HepG2 (cell line): ENCODE data around the gene EP300. TPM values are rescaled to one million over a fixed set of nuclear protein-coding genes. Genes with fewer than 3 reads are reported as not detected.

Experiments used
- FOXP1 ChIP-seq, 2 experiments: fragments of 450-650 bp in 1 of 2; IDR thresholded peaks; 2 replicates each; pipeline ENCODE4 v1.6.1; 2017 to 2018; ENCODE audit warnings: antibody characterized with exemption in 1 of 2
- HNF4A ChIP-seq: sonication (generic); formaldehyde crosslinking; IDR thresholded peaks from 2 replicates; pipeline ENCODE4 v1.4.0; 2020; ENCODE audit warnings: missing genetic modification reagents
- MAFF ChIP-seq: IDR thresholded peaks from 2 replicates; pipeline ENCODE4 v1.6.1; 2011; ENCODE audit warnings: low read depth, low read length, improper control_type of control experiment
- MTA3 ChIP-seq: sonication (generic); formaldehyde crosslinking; IDR thresholded peaks from 2 replicates; pipeline ENCODE4 v1.4.0; 2020; ENCODE audit warnings: missing genetic modification reagents
- NFE2L1 ChIP-seq: sonication (generic); formaldehyde crosslinking; IDR thresholded peaks from 2 replicates; pipeline ENCODE4 v1.4.0; 2020; ENCODE audit warnings: missing genetic modification reagents, mild to moderate bottlenecking, borderline replicate concordance
- NR2F6 ChIP-seq, 2 experiments: IDR thresholded peaks; 2 replicates each; pipeline ENCODE4 v1.6.1; 2016; ENCODE audit warnings: antibody characterized with exemption in 1 of 2, mild to moderate bottlenecking in 1 of 2
- POLR2AphosphoS5 ChIP-seq: IDR thresholded peaks from 2 replicates; pipeline ENCODE4 v1.6.1; 2012; ENCODE audit warnings: low read depth, low read length
- ZNF670 ChIP-seq: sonication (generic); formaldehyde crosslinking; IDR thresholded peaks from 2 replicates; pipeline ENCODE4 v1.8.0; 2022; ENCODE audit warnings: mild to moderate bottlenecking, missing genetic modification reagents, borderline replicate concordance
- ZNF768 ChIP-seq: sonication (generic); formaldehyde crosslinking; IDR thresholded peaks from 2 replicates; pipeline ENCODE4 v1.4.0; 2020; ENCODE audit warnings: missing genetic modification reagents
- ZSCAN25 ChIP-seq: sonication (generic); formaldehyde crosslinking; IDR thresholded peaks from 2 replicates; pipeline ENCODE4 v1.8.0; 2022; ENCODE audit warnings: mild to moderate bottlenecking, missing genetic modification reagents
- polyA plus RNA-seq, 8 experiments: library from polyadenylated mRNA; depleted of rRNA in 3 of 8; stranded (reverse) in 7 of 8; unstranded in 1 of 8; fragments of >200 nt; fragmentation: Illumina TruSeq in 4 of 8; extraction: Trizol in 4 of 8; gene quantifications; 2 replicates each; pipeline versions ENCODE4 v1.2.1 to v1.2.3, GENCODE V29; 2011 to 2016; ENCODE audit warnings: low read depth in 4 of 8, missing spikeins in 1 of 8, mixed read lengths in 1 of 8; ENCODE audit not compliant: insufficient read depth in 1 of 8
- total RNA-seq, 5 experiments: library from RNA; depleted of rRNA; stranded (reverse); fragments of >200 nt; fragmentation: Illumina TruSeq; extraction: Trizol; gene quantifications; 2 replicates each; pipeline ENCODE4 v1.2.3, GENCODE V29; 2016; ENCODE audit warnings: low read depth in 1 of 5
- TF ChIP-seq, protein P1 (sequence below): sonication (generic); formaldehyde crosslinking; IDR thresholded peaks from 2 replicates; pipeline ENCODE4 v1.4.0; 2020; ENCODE audit warnings: low read depth, missing genetic modification reagents
- TF ChIP-seq, protein P2 (sequence below): sonication (generic); formaldehyde crosslinking; IDR thresholded peaks from 2 replicates; pipeline ENCODE4 v1.8.0; 2022; ENCODE audit warnings: mild to moderate bottlenecking, missing genetic modification reagents, borderline replicate concordance
- TF ChIP-seq, protein P3 (sequence below): sonication (generic); formaldehyde crosslinking; conservative IDR thresholded peaks from 2 replicates; pipeline ENCODE4 v1.4.0; 2020; ENCODE audit warnings: mild to moderate bottlenecking, missing genetic modification reagents, moderate library complexity

The EP300 gene
- total and polyA plus RNA-seq, 2 of the 13 experiments (the other 11 are each of a cell fraction or from before 2014, with no cell fraction given) = 13.6 to 14.9 TPM

DNA sequence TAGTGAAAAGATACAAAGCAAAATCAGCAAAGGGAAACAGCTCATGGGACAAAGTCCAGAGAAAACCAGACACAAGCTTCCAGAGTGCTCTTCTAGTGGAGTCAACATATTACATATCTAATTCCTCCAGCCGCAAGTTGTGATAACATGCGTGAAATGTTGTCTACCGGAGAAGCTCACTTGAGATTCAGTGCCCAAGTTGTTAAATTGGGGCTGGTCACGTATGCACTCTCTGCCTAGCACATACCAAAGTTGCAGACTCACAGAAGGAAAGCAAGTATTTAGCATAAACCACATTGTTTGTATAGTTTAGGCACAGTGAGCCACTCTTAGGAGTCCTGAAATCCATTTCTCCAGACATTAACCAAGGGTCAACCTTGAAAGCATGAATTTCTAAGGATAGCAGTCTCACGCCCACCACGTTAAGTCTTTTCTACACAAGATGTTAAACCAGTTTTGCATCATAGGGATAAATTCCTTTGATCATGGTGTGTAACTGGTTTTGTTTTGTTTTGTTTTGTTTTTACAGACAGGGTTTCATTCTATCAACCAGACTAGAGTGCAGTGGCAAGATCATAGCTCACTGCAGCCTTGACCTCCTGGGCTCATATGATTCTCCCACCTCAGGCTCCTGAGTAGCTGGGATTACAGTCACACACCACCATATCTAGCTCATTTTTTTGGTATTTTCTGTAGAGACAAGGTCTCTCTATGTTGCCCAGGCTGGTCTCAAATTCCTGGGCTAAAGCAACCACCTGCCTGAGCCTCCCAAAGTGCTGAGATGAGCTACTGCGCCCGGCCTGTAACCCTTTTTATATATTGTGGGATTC, 39.5 kb upstream of the EP300 start (continued):
- TF ChIP-seq, protein P1, sequence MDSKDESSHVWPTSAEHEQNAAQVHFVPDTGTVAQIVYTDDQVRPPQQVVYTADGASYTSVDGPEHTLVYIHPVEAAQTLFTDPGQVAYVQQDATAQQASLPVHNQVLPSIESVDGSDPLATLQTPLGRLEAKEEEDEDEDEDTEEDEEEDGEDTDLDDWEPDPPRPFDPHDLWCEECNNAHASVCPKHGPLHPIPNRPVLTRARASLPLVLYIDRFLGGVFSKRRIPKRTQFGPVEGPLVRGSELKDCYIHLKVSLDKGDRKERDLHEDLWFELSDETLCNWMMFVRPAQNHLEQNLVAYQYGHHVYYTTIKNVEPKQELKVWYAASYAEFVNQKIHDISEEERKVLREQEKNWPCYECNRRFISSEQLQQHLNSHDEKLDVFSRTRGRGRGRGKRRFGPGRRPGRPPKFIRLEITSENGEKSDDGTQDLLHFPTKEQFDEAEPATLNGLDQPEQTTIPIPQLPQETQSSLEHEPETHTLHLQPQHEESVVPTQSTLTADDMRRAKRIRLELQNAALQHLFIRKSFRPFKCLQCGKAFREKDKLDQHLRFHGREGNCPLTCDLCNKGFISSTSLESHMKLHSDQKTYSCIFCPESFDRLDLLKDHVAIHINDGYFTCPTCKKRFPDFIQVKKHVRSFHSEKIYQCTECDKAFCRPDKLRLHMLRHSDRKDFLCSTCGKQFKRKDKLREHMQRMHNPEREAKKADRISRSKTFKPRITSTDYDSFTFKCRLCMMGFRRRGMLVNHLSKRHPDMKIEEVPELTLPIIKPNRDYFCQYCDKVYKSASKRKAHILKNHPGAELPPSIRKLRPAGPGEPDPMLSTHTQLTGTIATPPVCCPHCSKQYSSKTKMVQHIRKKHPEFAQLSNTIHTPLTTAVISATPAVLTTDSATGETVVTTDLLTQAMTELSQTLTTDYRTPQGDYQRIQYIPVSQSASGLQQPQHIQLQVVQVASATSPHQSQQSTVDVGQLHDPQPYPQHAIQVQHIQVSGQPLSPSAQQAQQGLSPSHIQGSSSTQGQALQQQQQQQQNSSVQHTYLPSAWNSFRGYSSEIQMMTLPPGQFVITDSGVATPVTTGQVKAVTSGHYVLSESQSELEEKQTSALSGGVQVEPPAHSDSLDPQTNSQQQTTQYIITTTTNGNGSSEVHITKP (CRISPR knock-in tag) = no peak
- TF ChIP-seq ZNF670 (CRISPR knock-in tag) = no peak
- TF ChIP-seq, protein P2, sequence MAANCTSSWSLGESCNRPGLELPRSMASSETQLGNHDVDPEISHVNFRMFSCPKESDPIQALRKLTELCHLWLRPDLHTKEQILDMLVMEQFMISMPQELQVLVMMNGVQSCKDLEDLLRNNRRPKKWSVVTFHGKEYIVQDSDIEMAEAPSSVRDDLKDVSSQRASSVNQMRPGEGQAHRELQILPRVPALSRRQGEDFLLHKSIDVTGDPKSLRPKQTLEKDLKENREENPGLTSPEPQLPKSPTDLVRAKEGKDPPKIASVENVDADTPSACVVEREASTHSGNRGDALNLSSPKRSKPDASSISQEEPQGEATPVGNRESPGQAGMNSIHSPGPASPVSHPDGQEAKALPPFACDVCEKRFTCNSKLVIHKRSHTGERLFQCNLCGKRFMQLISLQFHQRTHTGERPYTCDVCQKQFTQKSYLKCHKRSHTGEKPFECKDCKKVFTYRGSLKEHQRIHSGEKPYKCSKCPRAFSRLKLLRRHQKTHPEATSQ (CRISPR knock-in tag) = no peak
- TF ChIP-seq NFE2L1 (CRISPR knock-in tag) = no peak
- no peak for TF ChIP-seq POLR2AphosphoS5
- 0 out of 2 replicates have a peak, but pooled peaks have one; percentile 17 for TF ChIP-seq HNF4A (CRISPR knock-in tag)
- TF ChIP-seq ZSCAN25 (CRISPR knock-in tag) = 0 out of 2 replicates have a peak, but pooled peaks have one; percentile 27
- no peak for TF ChIP-seq FOXP1 (IDR thresholded peaks at IDR 0.05)
- peak; percentile 5; the same call in 1 of the 2 replicates for TF ChIP-seq FOXP1 (CRISPR knock-in tag; IDR thresholded peaks at IDR 0.05)
- TF ChIP-seq MTA3 (CRISPR knock-in tag) = no peak
- no peak for TF ChIP-seq ZNF768
- TF ChIP-seq, protein P3, sequence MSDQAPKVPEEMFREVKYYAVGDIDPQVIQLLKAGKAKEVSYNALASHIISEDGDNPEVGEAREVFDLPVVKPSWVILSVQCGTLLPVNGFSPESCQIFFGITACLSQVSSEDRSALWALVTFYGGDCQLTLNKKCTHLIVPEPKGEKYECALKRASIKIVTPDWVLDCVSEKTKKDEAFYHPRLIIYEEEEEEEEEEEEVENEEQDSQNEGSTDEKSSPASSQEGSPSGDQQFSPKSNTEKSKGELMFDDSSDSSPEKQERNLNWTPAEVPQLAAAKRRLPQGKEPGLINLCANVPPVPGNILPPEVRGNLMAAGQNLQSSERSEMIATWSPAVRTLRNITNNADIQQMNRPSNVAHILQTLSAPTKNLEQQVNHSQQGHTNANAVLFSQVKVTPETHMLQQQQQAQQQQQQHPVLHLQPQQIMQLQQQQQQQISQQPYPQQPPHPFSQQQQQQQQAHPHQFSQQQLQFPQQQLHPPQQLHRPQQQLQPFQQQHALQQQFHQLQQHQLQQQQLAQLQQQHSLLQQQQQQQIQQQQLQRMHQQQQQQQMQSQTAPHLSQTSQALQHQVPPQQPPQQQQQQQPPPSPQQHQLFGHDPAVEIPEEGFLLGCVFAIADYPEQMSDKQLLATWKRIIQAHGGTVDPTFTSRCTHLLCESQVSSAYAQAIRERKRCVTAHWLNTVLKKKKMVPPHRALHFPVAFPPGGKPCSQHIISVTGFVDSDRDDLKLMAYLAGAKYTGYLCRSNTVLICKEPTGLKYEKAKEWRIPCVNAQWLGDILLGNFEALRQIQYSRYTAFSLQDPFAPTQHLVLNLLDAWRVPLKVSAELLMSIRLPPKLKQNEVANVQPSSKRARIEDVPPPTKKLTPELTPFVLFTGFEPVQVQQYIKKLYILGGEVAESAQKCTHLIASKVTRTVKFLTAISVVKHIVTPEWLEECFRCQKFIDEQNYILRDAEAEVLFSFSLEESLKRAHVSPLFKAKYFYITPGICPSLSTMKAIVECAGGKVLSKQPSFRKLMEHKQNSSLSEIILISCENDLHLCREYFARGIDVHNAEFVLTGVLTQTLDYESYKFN (CRISPR knock-in tag) = 0 out of 2 replicates have a peak, but pooled peaks have one; percentile 27
- TF ChIP-seq NR2F6 (IDR thresholded peaks at IDR 0.05) = peak; percentile 15; the same call in 1 of the 2 replicates
- peak; percentile 42; the same call in 1 of the 2 replicates for TF ChIP-seq NR2F6 (CRISPR knock-in tag; IDR thresholded peaks at IDR 0.05)
- no peak for TF ChIP-seq MAFF
